HEK293 (cell line): Measurements from ENCODE around the gene CAMK2B.

Experiments used
- CTCF ChIA-PET: fragments of 350-600 bp; formaldehyde crosslinking; extraction: SDS; loops from one replicate; lab custom pipeline; 2021; ENCODE audit warnings: antibody characterized with exemption; lab: Yijun Ruan, JAX
- POLR2A ChIA-PET: fragments of 300-600 bp; formaldehyde crosslinking; extraction: SDS; loops from one replicate; lab custom pipeline; 2020; ENCODE audit warnings: antibody characterized with exemption, inconsistent platforms; lab: Yijun Ruan, JAX
- H3K27ac ChIP-seq: fragments of 200-500 bp; sonication (Bioruptor generic); 2 replicates; pipeline ENCODE4 v1.5.1; 2014; ENCODE audit warnings: low read depth, low read length, control low read depth, inconsistent platforms; ENCODE audit errors: extremely low read depth
- H3K36me3 ChIP-seq, 2 experiments: fragments of 200-500 bp in 1 of 2; sonication (Bioruptor generic) in 1 of 2; 1 replicate in 1 of 2; 2 replicates in 1 of 2; pipeline ENCODE4 v1.5.1; 2014 to 2017; ENCODE audit warnings: inconsistent platforms in 2 of 2, low read length in 2 of 2; ENCODE audit not compliant: control insufficient read depth in 2 of 2, insufficient read depth in 1 of 2
- H3K4me1 ChIP-seq: fragments of 200-500 bp; sonication (Bioruptor generic); 2 replicates; pipeline ENCODE4 v1.5.1; 2014; ENCODE audit warnings: mild to moderate bottlenecking, low read length, inconsistent platforms; ENCODE audit not compliant: control insufficient read depth, insufficient read depth
- H3K4me3 ChIP-seq: 2 replicates; pipeline ENCODE4 v1.5.1; 2011; ENCODE audit warnings: low read depth, mild to moderate bottlenecking, control low read depth, low read length, moderate library complexity
- H3K9me3 ChIP-seq: fragments of 200-500 bp; sonication (Bioruptor generic); 2 replicates; pipeline ENCODE4 v1.5.1; 2014; ENCODE audit warnings: low read depth, low read length, inconsistent platforms; ENCODE audit not compliant: control insufficient read depth, insufficient read depth
- CTCF ChIP-seq: fragments of 450-650 bp; formaldehyde crosslinking; IDR thresholded peaks from 2 replicates; pipeline ENCODE4 v1.5.1; 2016; ENCODE audit warnings: missing biosample characterization, missing genetic modification characterization
- GLI4 ChIP-seq: fragments of 450-650 bp; formaldehyde crosslinking; IDR thresholded peaks from 2 replicates; pipeline ENCODE4 v1.5.1; 2016; ENCODE audit warnings: missing biosample characterization, missing genetic modification characterization
- SCRT1 ChIP-seq: fragments of 450-650 bp; formaldehyde crosslinking; IDR thresholded peaks from 2 replicates; pipeline ENCODE4 v1.5.1; 2016; ENCODE audit warnings: missing biosample characterization, missing genetic modification characterization, borderline replicate concordance
- SP2 ChIP-seq: fragments of 450-650 bp; formaldehyde crosslinking; IDR thresholded peaks from 2 replicates; pipeline ENCODE4 v1.5.1; 2016; ENCODE audit warnings: missing biosample characterization, missing genetic modification characterization
- ZBTB20 ChIP-seq: fragments of 450-650 bp; formaldehyde crosslinking; IDR thresholded peaks from 2 replicates; pipeline ENCODE4 v1.5.1; 2016; ENCODE audit warnings: missing biosample characterization, missing genetic modification characterization
- ZBTB48 ChIP-seq: fragments of 450-650 bp; formaldehyde crosslinking; IDR thresholded peaks from 2 replicates; pipeline ENCODE4 v1.5.1; 2016; ENCODE audit warnings: missing biosample characterization, missing genetic modification characterization
- ZFP3 ChIP-seq: fragments of 450-650 bp; formaldehyde crosslinking; IDR thresholded peaks from 2 replicates; pipeline ENCODE4 v1.5.1; 2016; ENCODE audit warnings: low read depth, missing biosample characterization, missing genetic modification characterization
- ZFP41 ChIP-seq: fragments of 450-650 bp; formaldehyde crosslinking; IDR thresholded peaks from 2 replicates; pipeline ENCODE4 v1.5.1; 2016; ENCODE audit warnings: missing biosample characterization, missing genetic modification characterization, borderline replicate concordance
- ZNF132 ChIP-seq: fragments of 450-650 bp; formaldehyde crosslinking; IDR thresholded peaks from 2 replicates; pipeline ENCODE4 v1.5.1; 2017; ENCODE audit warnings: missing biosample characterization, missing genetic modification characterization, borderline replicate concordance
- ZNF155 ChIP-seq: fragments of 450-650 bp; formaldehyde crosslinking; IDR thresholded peaks from 2 replicates; pipeline ENCODE4 v1.5.1; 2016; ENCODE audit warnings: missing biosample characterization, missing genetic modification characterization
- ZNF24 ChIP-seq: fragments of 450-650 bp; formaldehyde crosslinking; IDR thresholded peaks from 2 replicates; pipeline ENCODE4 v1.5.1; 2016; ENCODE audit warnings: missing biosample characterization, missing genetic modification characterization
- ZNF274 ChIP-seq, 2 experiments: fragments of 200-500 bp in 1 of 2; fragments of 450-650 bp in 1 of 2; sonication (Bioruptor generic) in 1 of 2; formaldehyde crosslinking in 1 of 2; IDR thresholded peaks; 2 replicates each; pipeline versions ENCODE4 v1.5.1 to v1.6.1; 2014 to 2016; ENCODE audit warnings: borderline replicate concordance in 1 of 2, inconsistent platforms in 1 of 2, low read length in 1 of 2, missing biosample characterization in 1 of 2, missing genetic modification characterization in 1 of 2
- ZNF302 ChIP-seq: fragments of 450-650 bp; formaldehyde crosslinking; IDR thresholded peaks from 2 replicates; pipeline ENCODE4 v1.5.1; 2016; ENCODE audit warnings: missing biosample characterization, missing genetic modification characterization, low read depth
- ZNF335 ChIP-seq: fragments of 450-650 bp; formaldehyde crosslinking; conservative IDR thresholded peaks from 2 replicates; pipeline ENCODE4 v1.5.1; 2016; ENCODE audit warnings: missing biosample characterization, missing genetic modification characterization
- ZNF530 ChIP-seq: fragments of 450-650 bp; formaldehyde crosslinking; IDR thresholded peaks from 2 replicates; pipeline ENCODE4 v1.5.1; 2016; ENCODE audit warnings: low read depth, missing biosample characterization, missing genetic modification characterization
- ZNF558 ChIP-seq: fragments of 450-650 bp; formaldehyde crosslinking; IDR thresholded peaks from 2 replicates; pipeline ENCODE4 v1.5.1; 2016; ENCODE audit warnings: missing biosample characterization, missing genetic modification characterization
- ZNF629 ChIP-seq: fragments of 450-650 bp; formaldehyde crosslinking; IDR thresholded peaks from 2 replicates; pipeline ENCODE4 v1.5.1; 2017; ENCODE audit warnings: missing biosample characterization, missing genetic modification characterization
- ZNF639 ChIP-seq: fragments of 450-650 bp; formaldehyde crosslinking; IDR thresholded peaks from 2 replicates; pipeline ENCODE4 v1.5.1; 2016; ENCODE audit warnings: missing biosample characterization, missing genetic modification characterization
- TF ChIP-seq, protein P1 (sequence below): fragments of 450-650 bp; formaldehyde crosslinking; IDR thresholded peaks from 2 replicates; pipeline ENCODE4 v1.5.1; 2016; ENCODE audit warnings: missing biosample characterization, missing genetic modification characterization, borderline replicate concordance
- TF ChIP-seq, protein P2 (sequence below): fragments of 450-650 bp; formaldehyde crosslinking; IDR thresholded peaks from 2 replicates; pipeline ENCODE4 v1.5.1; 2016; ENCODE audit warnings: missing biosample characterization, missing genetic modification characterization
- TF ChIP-seq, protein P3 (sequence below): fragments of 450-650 bp; formaldehyde crosslinking; IDR thresholded peaks from 2 replicates; pipeline ENCODE4 v1.5.1; 2016; ENCODE audit warnings: missing biosample characterization, missing genetic modification characterization

Gene CAMK2B

DNA sequence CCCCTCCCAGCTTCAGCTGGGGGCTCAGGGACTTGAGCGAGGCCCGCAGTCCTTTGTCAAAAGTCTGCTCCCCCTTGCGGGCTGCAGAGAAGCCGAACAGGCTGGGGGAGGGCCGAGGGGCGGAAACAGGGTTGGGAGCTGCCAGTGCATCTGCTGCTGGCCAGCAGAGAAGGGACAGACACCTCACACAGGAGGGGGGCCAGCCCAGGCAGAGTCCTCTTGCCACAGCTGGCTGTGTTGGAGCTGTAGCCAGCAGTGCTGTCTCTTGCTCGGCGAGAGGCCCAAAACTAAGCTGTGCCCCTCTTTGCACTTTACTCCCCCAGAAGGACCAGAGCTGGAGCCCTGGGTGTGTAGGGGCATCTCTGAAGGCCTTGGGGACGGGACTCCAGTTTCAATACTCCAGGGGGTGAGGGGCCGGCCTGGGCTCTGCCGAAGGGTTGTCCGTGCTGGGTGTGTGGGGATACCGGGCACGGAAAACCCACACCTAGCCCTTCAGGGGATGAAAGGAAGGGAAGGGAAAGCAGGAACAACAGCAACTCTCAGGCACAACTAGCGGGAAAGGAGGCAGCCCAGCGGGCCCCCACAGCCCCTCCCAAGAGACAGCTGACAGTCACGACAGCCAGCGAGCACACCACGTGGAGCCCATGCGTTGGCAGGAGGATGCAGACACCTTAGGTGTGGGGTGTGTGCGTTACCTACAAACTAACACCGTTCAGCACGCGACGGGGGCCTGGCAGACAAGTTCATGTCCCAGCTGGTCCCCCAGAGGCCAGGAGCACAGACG, 106.8 kb downstream of the CAMK2B start:
- Histone ChIP-seq H3K4me1 (no peaks in the 10 kb centered on the region; the same call in 1 of the 2 replicates), H3K27ac (no peak overlapping the region), H3K9me3 (no peaks in the 10 kb centered on the region), H3K4me3 (no peak overlapping the region), H3K36me3 (no peaks in the 10 kb centered on the region)
- CTCF ChIA-PET = no interaction called here
- POLR2A ChIA-PET = interaction anchor here (0.6 to 0.7 kb wide), 3 partner anchors 77 to 363 kb away, joined by 3 to 4 read pairs (median 3); no protein-coding TSS in a partner anchor
- no peak for TF ChIP-seq ZFP41 (tag by site-specific recombination)
- no peak for TF ChIP-seq ZNF302 (tag by site-specific recombination)

DNA sequence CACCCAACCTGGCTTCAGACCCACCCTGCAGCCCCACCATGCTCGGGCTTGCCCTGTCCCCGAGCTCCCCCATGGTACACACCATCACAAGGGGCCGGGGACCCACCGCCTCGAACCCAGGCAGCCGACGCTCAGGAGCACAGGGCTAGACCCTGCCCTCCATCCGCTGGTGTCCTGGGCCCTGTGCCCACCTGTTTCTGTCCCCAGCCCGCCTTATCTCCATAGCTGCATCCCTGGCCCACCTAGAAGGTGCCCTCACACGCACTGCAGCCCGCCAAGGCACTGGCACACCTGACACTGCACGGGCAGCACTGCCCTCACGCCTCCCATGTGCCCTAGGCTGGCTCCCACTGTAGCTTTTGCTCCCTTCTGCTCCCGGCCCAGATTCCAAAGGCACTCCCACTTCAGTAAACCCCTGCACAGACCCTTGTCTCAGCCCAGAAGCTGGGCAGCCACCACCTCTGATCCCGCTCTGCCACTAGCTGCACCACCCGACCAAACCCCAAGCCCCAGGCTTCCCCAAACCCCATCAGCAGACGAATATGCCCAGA, 107.5 kb downstream of the CAMK2B start:
- peaks cover 0 to 6% of the 10 kb centered on the region in 2 experiments; a peak in 1 of 3 replicates for H3K36me3 ChIP-seq
- no peaks in the 10 kb centered on the region for H3K9me3 ChIP-seq
- no peak overlapping the region for H3K4me3 ChIP-seq
- no peaks in the 10 kb centered on the region for H3K4me1 ChIP-seq
- H3K27ac ChIP-seq = no peak overlapping the region
- ChIA-PET CTCF (no interaction called here), POLR2A (interaction anchor here (0.6 to 0.8 kb wide), 2 partner anchors 21 to 173 kb away, joined by 3 read pairs; partner anchors contain the start of gene DBNL)
- TF ChIP-seq ZFP3 = no peak
- no peak for TF ChIP-seq ZNF639
- no peak for TF ChIP-seq ZNF132 (tag by site-specific recombination)
- no peak for TF ChIP-seq GLI4
- TF ChIP-seq ZNF558 = no peak
- TF ChIP-seq, protein P1, sequence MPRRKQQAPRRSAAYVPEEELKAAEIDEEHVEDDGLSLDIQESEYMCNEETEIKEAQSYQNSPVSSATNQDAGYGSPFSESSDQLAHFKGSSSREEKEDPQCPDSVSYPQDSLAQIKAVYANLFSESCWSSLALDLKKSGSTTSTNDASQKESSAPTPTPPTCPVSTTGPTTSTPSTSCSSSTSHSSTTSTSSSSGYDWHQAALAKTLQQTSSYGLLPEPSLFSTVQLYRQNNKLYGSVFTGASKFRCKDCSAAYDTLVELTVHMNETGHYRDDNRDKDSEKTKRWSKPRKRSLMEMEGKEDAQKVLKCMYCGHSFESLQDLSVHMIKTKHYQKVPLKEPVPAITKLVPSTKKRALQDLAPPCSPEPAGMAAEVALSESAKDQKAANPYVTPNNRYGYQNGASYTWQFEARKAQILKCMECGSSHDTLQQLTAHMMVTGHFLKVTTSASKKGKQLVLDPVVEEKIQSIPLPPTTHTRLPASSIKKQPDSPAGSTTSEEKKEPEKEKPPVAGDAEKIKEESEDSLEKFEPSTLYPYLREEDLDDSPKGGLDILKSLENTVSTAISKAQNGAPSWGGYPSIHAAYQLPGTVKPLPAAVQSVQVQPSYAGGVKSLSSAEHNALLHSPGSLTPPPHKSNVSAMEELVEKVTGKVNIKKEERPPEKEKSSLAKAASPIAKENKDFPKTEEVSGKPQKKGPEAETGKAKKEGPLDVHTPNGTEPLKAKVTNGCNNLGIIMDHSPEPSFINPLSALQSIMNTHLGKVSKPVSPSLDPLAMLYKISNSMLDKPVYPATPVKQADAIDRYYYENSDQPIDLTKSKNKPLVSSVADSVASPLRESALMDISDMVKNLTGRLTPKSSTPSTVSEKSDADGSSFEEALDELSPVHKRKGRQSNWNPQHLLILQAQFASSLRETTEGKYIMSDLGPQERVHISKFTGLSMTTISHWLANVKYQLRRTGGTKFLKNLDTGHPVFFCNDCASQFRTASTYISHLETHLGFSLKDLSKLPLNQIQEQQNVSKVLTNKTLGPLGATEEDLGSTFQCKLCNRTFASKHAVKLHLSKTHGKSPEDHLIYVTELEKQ (tag by site-specific recombination) = no peak
- no peak for TF ChIP-seq ZBTB20 (tag by site-specific recombination)
- no peak for TF ChIP-seq ZNF24
- no peak for TF ChIP-seq SCRT1 (tag by site-specific recombination)
- TF ChIP-seq CTCF (tag by site-specific recombination) = no peak
- no peak for TF ChIP-seq ZNF629
- TF ChIP-seq, protein P2, sequence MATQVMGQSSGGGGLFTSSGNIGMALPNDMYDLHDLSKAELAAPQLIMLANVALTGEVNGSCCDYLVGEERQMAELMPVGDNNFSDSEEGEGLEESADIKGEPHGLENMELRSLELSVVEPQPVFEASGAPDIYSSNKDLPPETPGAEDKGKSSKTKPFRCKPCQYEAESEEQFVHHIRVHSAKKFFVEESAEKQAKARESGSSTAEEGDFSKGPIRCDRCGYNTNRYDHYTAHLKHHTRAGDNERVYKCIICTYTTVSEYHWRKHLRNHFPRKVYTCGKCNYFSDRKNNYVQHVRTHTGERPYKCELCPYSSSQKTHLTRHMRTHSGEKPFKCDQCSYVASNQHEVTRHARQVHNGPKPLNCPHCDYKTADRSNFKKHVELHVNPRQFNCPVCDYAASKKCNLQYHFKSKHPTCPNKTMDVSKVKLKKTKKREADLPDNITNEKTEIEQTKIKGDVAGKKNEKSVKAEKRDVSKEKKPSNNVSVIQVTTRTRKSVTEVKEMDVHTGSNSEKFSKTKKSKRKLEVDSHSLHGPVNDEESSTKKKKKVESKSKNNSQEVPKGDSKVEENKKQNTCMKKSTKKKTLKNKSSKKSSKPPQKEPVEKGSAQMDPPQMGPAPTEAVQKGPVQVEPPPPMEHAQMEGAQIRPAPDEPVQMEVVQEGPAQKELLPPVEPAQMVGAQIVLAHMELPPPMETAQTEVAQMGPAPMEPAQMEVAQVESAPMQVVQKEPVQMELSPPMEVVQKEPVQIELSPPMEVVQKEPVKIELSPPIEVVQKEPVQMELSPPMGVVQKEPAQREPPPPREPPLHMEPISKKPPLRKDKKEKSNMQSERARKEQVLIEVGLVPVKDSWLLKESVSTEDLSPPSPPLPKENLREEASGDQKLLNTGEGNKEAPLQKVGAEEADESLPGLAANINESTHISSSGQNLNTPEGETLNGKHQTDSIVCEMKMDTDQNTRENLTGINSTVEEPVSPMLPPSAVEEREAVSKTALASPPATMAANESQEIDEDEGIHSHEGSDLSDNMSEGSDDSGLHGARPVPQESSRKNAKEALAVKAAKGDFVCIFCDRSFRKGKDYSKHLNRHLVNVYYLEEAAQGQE = no peak
- TF ChIP-seq ZNF335 (tag by site-specific recombination) = no peak
- no peak for TF ChIP-seq ZBTB48 (tag by site-specific recombination)
- TF ChIP-seq SP2 (tag by site-specific recombination) = no peak
- no peak for TF ChIP-seq ZNF530
- TF ChIP-seq, protein P3, sequence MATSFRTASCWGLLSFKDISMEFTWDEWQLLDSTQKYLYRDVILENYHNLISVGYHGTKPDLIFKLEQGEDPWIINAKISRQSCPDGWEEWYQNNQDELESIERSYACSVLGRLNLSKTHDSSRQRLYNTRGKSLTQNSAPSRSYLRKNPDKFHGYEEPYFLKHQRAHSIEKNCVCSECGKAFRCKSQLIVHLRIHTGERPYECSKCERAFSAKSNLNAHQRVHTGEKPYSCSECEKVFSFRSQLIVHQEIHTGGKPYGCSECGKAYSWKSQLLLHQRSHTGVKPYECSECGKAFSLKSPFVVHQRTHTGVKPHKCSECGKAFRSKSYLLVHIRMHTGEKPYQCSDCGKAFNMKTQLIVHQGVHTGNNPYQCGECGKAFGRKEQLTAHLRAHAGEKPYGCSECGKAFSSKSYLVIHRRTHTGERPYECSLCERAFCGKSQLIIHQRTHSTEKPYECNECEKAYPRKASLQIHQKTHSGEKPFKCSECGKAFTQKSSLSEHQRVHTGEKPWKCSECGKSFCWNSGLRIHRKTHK (tag by site-specific recombination) = no peak
- TF ChIP-seq ZNF155 = no peak
- no peak for TF ChIP-seq ZNF274 (IDR thresholded peaks at IDR 0.05; ENCODE audit: low read length)
- no peak for TF ChIP-seq ZNF274 (tag by site-specific recombination; IDR thresholded peaks at IDR 0.05; ENCODE audit: borderline replicate concordance)
